HepG2 (cell line): Measurements from ENCODE around the gene DLG1. TPM values are rescaled to one million over a fixed set of nuclear protein-coding genes. Genes with fewer than 3 reads are reported as not detected.

ENCODE experiments used
- ATAC-seq: fragments of 200-7000 bp; cut with Tn5 transposase; 3 replicates; pipeline ENCODE4 v1.9.1; 2020; ENCODE audit warnings: mild to moderate bottlenecking, moderate library complexity
- BruUV-seq: library from RNA; stranded (reverse); fragments of 400-500 nt; replicated peaks from 2 replicates; lab custom pipeline; 2021; lab: Mats Ljungman, UMichigan
- CTCF ChIA-PET: fragments of 300-600 bp; formaldehyde crosslinking; extraction: SDS; loops from one replicate; lab custom pipeline; 2021; ENCODE audit warnings: low total read pairs, inconsistent platforms, low intra/inter-chr PET ratio; lab: Yijun Ruan, JAX
- POLR2A ChIA-PET: fragments of 350-600 bp; sonication (Branson Sonifier 250); formaldehyde crosslinking; loops from one replicate; lab custom pipeline; 2020; ENCODE audit warnings: antibody characterized with exemption, inconsistent platforms; lab: Yijun Ruan, JAX
- DNase-seq: peaks from one replicate; pipeline ENCODE4 v3.0.0-alpha.2; 2015; ENCODE audit warnings: low spot score
- FAIRE-seq: peaks from 3 replicates; lab custom pipeline; 2011; peaks lifted over from hg19 to GRCh38; lab: Jason Lieb, UNC
- H2AFZ ChIP-seq: one replicate; pipeline ENCODE4 v1.6.1; 2011; ENCODE audit warnings: low read length, inconsistent platforms
- H3K27ac ChIP-seq: fragments of 300-600 bp; 3 replicates; pipeline ENCODE4 v1.8.0; 2011; ENCODE audit warnings: mixed run types, mild to moderate bottlenecking, mixed read lengths, low read length, inconsistent platforms; ENCODE audit not compliant: insufficient read depth; ENCODE audit errors: extremely low read length
- H3K27me3 ChIP-seq, 2 experiments: fragments of 200-600 bp in 1 of 2; 2 replicates in 1 of 2; 3 replicates in 1 of 2; pipeline versions ENCODE4 v1.6.0 to v1.8.0; 2011; ENCODE audit warnings: low read length in 2 of 2, mild to moderate bottlenecking in 2 of 2, moderate library complexity in 2 of 2, inconsistent platforms in 1 of 2; ENCODE audit not compliant: insufficient read depth in 2 of 2, control insufficient read depth in 1 of 2
- H3K36me3 ChIP-seq, 2 experiments: fragments of 200-600 bp in 1 of 2; replicated peaks in 1 of 2; 2 replicates in 1 of 2; 3 replicates in 1 of 2; pipeline versions ENCODE4 v1.5.1 to v1.8.0; 2011; ENCODE audit warnings: low read length in 2 of 2, inconsistent platforms in 1 of 2; ENCODE audit not compliant: insufficient read depth in 2 of 2, control insufficient read depth in 1 of 2
- H3K4me1 ChIP-seq: 2 replicates; pipeline ENCODE4 v1.5.1; 2012; ENCODE audit warnings: low read length, inconsistent platforms; ENCODE audit not compliant: insufficient read depth
- H3K4me2 ChIP-seq: 2 replicates; pipeline ENCODE4 v1.6.0; 2011; ENCODE audit warnings: low read depth, low read length, inconsistent platforms
- H3K4me3 ChIP-seq, 3 experiments: fragments of 200-600 bp in 1 of 3; sonication (generic), shearing (Covaris generic) in 1 of 3; replicated peaks in 1 of 3; 2 replicates each; pipeline ENCODE4 v1.5.1; 2011 to 2016; ENCODE audit warnings: low read length in 3 of 3, inconsistent platforms in 2 of 3, low read depth in 2 of 3, mild to moderate bottlenecking in 2 of 3, control low read depth in 1 of 3, mixed read lengths in 1 of 3; ENCODE audit not compliant: insufficient read depth in 1 of 3
- H3K79me2 ChIP-seq: one replicate; pipeline ENCODE4 v1.6.1; 2011; ENCODE audit warnings: low read length, inconsistent platforms; ENCODE audit not compliant: insufficient read depth
- H3K9ac ChIP-seq: 2 replicates; pipeline ENCODE4 v1.6.0; 2011; ENCODE audit warnings: mild to moderate bottlenecking, low read depth, low read length, inconsistent platforms; ENCODE audit not compliant: insufficient read depth
- H3K9me3 ChIP-seq: 2 replicates; pipeline ENCODE4 v1.5.1; 2012; ENCODE audit warnings: mild to moderate bottlenecking, low read length
- H4K20me1 ChIP-seq: 2 replicates; pipeline ENCODE4 v1.6.0; 2011; ENCODE audit warnings: inconsistent platforms, mild to moderate bottlenecking, low read length, moderate library complexity; ENCODE audit not compliant: insufficient read depth
- CENPX ChIP-seq: sonication (generic); formaldehyde crosslinking; IDR thresholded peaks from 2 replicates; pipeline ENCODE4 v1.9.0; 2021; ENCODE audit warnings: mild to moderate bottlenecking, missing genetic modification reagents, moderate library complexity
- FOXC1 ChIP-seq: sonication (generic); formaldehyde crosslinking; IDR thresholded peaks from 2 replicates; pipeline ENCODE4 v1.8.0; 2022; ENCODE audit warnings: mild to moderate bottlenecking, missing genetic modification reagents, borderline replicate concordance
- HDAC2 ChIP-seq: sonication (generic); formaldehyde crosslinking; IDR thresholded peaks from 2 replicates; pipeline ENCODE4 v1.4.0; 2020; ENCODE audit warnings: missing genetic modification reagents
- HMG20A ChIP-seq: IDR thresholded peaks from 2 replicates; pipeline ENCODE4 v1.6.1; 2016; ENCODE audit warnings: borderline replicate concordance
- HOXA3 ChIP-seq: sonication (generic); formaldehyde crosslinking; IDR thresholded peaks from 2 replicates; pipeline ENCODE4 v1.5.0; 2020; ENCODE audit warnings: missing genetic modification reagents
- JUNB ChIP-seq: sonication (generic); formaldehyde crosslinking; IDR thresholded peaks from 2 replicates; pipeline ENCODE4 v1.8.0; 2022; ENCODE audit warnings: missing genetic modification reagents, mild to moderate bottlenecking, borderline replicate concordance
- SMAD1 ChIP-seq: sonication (generic); formaldehyde crosslinking; IDR thresholded peaks from 2 replicates; pipeline ENCODE4 v1.4.0; 2020; ENCODE audit warnings: missing genetic modification reagents, low read depth, mild to moderate bottlenecking, borderline replicate concordance
- YEATS2 ChIP-seq: sonication (generic); formaldehyde crosslinking; IDR thresholded peaks from 2 replicates; pipeline ENCODE4 v1.4.0; 2020; ENCODE audit warnings: missing genetic modification reagents, borderline replicate concordance
- ZNF12 ChIP-seq: sonication (generic); formaldehyde crosslinking; IDR thresholded peaks from 2 replicates; pipeline ENCODE4 v1.5.0; 2020; ENCODE audit warnings: missing genetic modification reagents
- ZNF670 ChIP-seq: sonication (generic); formaldehyde crosslinking; IDR thresholded peaks from 2 replicates; pipeline ENCODE4 v1.8.0; 2022; ENCODE audit warnings: mild to moderate bottlenecking, missing genetic modification reagents, borderline replicate concordance
- ZNF709 ChIP-seq: sonication (generic); formaldehyde crosslinking; IDR thresholded peaks from 2 replicates; pipeline ENCODE4 v1.5.0; 2020; ENCODE audit warnings: mild to moderate bottlenecking, missing genetic modification reagents
- ZNF724P ChIP-seq: sonication (generic); formaldehyde crosslinking; IDR thresholded peaks from 2 replicates; pipeline ENCODE4 v1.8.0; 2022; ENCODE audit warnings: missing genetic modification reagents, borderline replicate concordance
- ZNF746 ChIP-seq: sonication (generic); formaldehyde crosslinking; IDR thresholded peaks from 2 replicates; pipeline ENCODE4 v1.8.0; 2022; ENCODE audit warnings: mild to moderate bottlenecking, missing genetic modification reagents
- ZNF768 ChIP-seq: sonication (generic); formaldehyde crosslinking; IDR thresholded peaks from 2 replicates; pipeline ENCODE4 v1.4.0; 2020; ENCODE audit warnings: missing genetic modification reagents
- ZNF841 ChIP-seq: sonication (generic); formaldehyde crosslinking; IDR thresholded peaks from 2 replicates; pipeline ENCODE4 v1.8.1; 2023; ENCODE audit warnings: missing genetic modification reagents, borderline replicate concordance
- WGBS: methylation state at CpG from one replicate; pipeline ENCODE4 v1.1.6; 2017; ENCODE audit warnings: low lambda C conversion rate; 5-methylcytosine and 5-hydroxymethylcytosine counted together
- in situ Hi-C: cut with HindIII; loops from 2 replicates; pipeline ENCODE4 v1.10.0; 2017; ENCODE audit warnings: low pct_unique_long_range_greater_than_20kb; ENCODE audit not compliant: extremely low pct_ligation_motif_present
- intact Hi-C: fragments of 100-400 bp; cut with micrococcal nuclease; formaldehyde crosslinking; loops from one replicate; pipeline ENCODE4 v1.10.0; 2022; ENCODE audit not compliant: unreplicated experiment
- polyA plus RNA-seq, 8 experiments: library from polyadenylated mRNA; depleted of rRNA in 3 of 8; stranded (reverse) in 7 of 8; unstranded in 1 of 8; fragments of >200 nt; fragmentation: Illumina TruSeq in 4 of 8; extraction: Trizol in 4 of 8; gene quantifications; 2 replicates each; pipeline versions ENCODE4 v1.2.1 to v1.2.3, GENCODE V29; 2011 to 2016; ENCODE audit warnings: low read depth in 4 of 8, missing spikeins in 1 of 8, mixed read lengths in 1 of 8; ENCODE audit not compliant: insufficient read depth in 1 of 8
- total RNA-seq, 5 experiments: library from RNA; depleted of rRNA; stranded (reverse); fragments of >200 nt; fragmentation: Illumina TruSeq; extraction: Trizol; gene quantifications; 2 replicates each; pipeline ENCODE4 v1.2.3, GENCODE V29; 2016; ENCODE audit warnings: low read depth in 1 of 5
- TF ChIP-seq, protein P1 (sequence below): sonication (generic); formaldehyde crosslinking; IDR thresholded peaks from 2 replicates; pipeline ENCODE4 v1.8.0; 2022; ENCODE audit warnings: mild to moderate bottlenecking, missing genetic modification reagents, moderate library complexity
- TF ChIP-seq, protein P2 (sequence below): sonication (generic); formaldehyde crosslinking; IDR thresholded peaks from 2 replicates; pipeline ENCODE4 v1.5.0; 2020; ENCODE audit warnings: missing genetic modification reagents, mild to moderate bottlenecking, borderline replicate concordance
- TF ChIP-seq, protein P3 (sequence below): sonication (generic); formaldehyde crosslinking; IDR thresholded peaks from 2 replicates; pipeline ENCODE4 v1.8.0; 2022; ENCODE audit warnings: mild to moderate bottlenecking, missing genetic modification reagents; ENCODE audit not compliant: insufficient replicate concordance

The DLG1 gene
- total and polyA plus RNA-seq, 2 of the 13 experiments (the other 11 are each of a cell fraction or from before 2014, with no cell fraction given) = 30.5 to 104 TPM

DNA sequence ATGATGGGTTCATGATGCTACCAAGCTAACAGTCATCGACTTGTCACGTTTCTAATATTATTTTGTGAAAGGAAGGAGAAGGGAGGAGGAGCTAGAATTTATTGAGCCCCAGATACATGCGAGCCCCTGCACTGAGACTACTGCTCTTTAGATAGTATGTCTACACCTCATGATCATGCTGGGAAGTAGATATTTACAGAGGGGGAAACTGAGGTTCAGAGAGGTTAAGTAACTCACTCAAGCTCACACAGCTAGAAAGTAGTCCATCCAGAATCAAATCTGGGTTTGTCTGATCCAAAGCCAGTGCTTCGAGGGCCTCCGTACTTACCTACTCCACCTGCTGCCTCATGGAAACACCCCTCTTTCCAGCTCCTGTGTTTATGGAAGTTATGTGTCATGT lies 38.8 kb upstream of the DLG1 start:
- H3K27me3 ChIP-seq = no peaks in the 10 kb centered on the region
- no peak for FAIRE-seq
- BruUV-seq = no TSS peak
- no peak overlapping the region for H3K4me3 ChIP-seq
- 83% methylated on average over 5 of the region's 5 CpGs for WGBS
- H4K20me1 ChIP-seq = no peaks in the 10 kb centered on the region
- H3K27ac ChIP-seq = no peak overlapping the region
- in situ Hi-C loops (no loop called here), intact Hi-C loops (no loop called here)
- H3K9ac ChIP-seq = no peak overlapping the region
- no peak for ATAC-seq
- CTCF ChIA-PET = no interaction called here
- H3K9me3 ChIP-seq = no peaks in the 10 kb centered on the region
- H3K36me3 ChIP-seq = no peaks in the 10 kb centered on the region
- POLR2A ChIA-PET = no interaction called here
- DNase-seq = no peak
- H3K4me1 ChIP-seq = peaks cover 50% of the 10 kb centered on the region
- H2AFZ ChIP-seq = no peak overlapping the region
- peak; percentile 48; the same call in 1 of the 2 replicates for TF ChIP-seq ZNF768 (CRISPR knock-in tag)
- TF ChIP-seq ZNF12 (CRISPR knock-in tag) = no peak
- H3K4me2 ChIP-seq = no peak overlapping the region
- H3K79me2 ChIP-seq = no peaks in the 10 kb centered on the region

DNA sequence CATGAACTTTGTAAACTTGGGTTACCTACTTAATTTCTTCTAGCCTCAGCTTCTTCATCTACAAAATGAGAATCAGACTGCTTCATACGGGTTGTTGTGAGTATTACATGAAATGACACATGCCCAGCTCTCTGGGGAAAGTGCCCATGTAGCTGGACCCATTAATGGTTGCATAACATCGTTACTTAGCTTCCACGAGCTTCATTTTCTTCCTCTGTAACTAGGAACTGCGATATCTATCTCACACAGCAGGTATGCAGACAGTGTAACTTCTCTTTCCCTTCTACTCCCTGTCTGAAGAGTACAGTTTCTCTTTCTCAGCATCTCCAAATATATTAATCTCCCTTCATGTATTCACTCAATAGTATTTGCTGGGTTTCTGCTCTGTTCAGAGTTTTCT lies 37.9 kb upstream of the DLG1 start:
- no peaks in the 10 kb centered on the region for H3K9me3 ChIP-seq
- no peak for DNase-seq
- no peaks in the 10 kb centered on the region for H3K36me3 ChIP-seq
- no peak for TF ChIP-seq ZNF724P
- TF ChIP-seq JUNB (CRISPR knock-in tag) = no peak
- TF ChIP-seq, protein P1, sequence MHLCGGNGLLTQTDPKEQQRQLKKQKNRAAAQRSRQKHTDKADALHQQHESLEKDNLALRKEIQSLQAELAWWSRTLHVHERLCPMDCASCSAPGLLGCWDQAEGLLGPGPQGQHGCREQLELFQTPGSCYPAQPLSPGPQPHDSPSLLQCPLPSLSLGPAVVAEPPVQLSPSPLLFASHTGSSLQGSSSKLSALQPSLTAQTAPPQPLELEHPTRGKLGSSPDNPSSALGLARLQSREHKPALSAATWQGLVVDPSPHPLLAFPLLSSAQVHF (CRISPR knock-in tag) = no peak
- TF ChIP-seq, protein P2, sequence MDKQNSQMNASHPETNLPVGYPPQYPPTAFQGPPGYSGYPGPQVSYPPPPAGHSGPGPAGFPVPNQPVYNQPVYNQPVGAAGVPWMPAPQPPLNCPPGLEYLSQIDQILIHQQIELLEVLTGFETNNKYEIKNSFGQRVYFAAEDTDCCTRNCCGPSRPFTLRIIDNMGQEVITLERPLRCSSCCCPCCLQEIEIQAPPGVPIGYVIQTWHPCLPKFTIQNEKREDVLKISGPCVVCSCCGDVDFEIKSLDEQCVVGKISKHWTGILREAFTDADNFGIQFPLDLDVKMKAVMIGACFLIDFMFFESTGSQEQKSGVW (CRISPR knock-in tag) = no peak
- TF ChIP-seq ZNF746 (CRISPR knock-in tag) = no peak
- TF ChIP-seq HDAC2 (CRISPR knock-in tag) = no peak
- TF ChIP-seq HOXA3 = no peak
- no peak for TF ChIP-seq ZNF709 (CRISPR knock-in tag)
- TF ChIP-seq ZNF841 = no peak
- TF ChIP-seq, protein P3, sequence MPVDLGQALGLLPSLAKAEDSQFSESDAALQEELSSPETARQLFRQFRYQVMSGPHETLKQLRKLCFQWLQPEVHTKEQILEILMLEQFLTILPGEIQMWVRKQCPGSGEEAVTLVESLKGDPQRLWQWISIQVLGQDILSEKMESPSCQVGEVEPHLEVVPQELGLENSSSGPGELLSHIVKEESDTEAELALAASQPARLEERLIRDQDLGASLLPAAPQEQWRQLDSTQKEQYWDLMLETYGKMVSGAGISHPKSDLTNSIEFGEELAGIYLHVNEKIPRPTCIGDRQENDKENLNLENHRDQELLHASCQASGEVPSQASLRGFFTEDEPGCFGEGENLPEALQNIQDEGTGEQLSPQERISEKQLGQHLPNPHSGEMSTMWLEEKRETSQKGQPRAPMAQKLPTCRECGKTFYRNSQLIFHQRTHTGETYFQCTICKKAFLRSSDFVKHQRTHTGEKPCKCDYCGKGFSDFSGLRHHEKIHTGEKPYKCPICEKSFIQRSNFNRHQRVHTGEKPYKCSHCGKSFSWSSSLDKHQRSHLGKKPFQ (CRISPR knock-in tag) = no peak
- no peak for TF ChIP-seq HMG20A (CRISPR knock-in tag)
- no peak for TF ChIP-seq ZNF670 (CRISPR knock-in tag)
- no peak for TF ChIP-seq SMAD1 (CRISPR knock-in tag)
- TF ChIP-seq CENPX (CRISPR knock-in tag) = no peak
- no peak for TF ChIP-seq FOXC1
- TF ChIP-seq YEATS2 (CRISPR knock-in tag) = no peak
- ATAC-seq = no peak
- no peaks in the 10 kb centered on the region for H3K27me3 ChIP-seq
- intact Hi-C loops (no loop called here), in situ Hi-C loops (no loop called here)
- ChIA-PET POLR2A (no interaction called here), CTCF (no interaction called here)
- H3K4me2 ChIP-seq = no peak overlapping the region
- no peak overlapping the region for H3K27ac ChIP-seq
- no peak overlapping the region for H2AFZ ChIP-seq
- no peak overlapping the region for H3K9ac ChIP-seq
- H4K20me1 ChIP-seq = no peaks in the 10 kb centered on the region
- no TSS peak for BruUV-seq
- no peak for FAIRE-seq
- H3K4me1 ChIP-seq = peaks cover 50% of the 10 kb centered on the region
- no peaks in the 10 kb centered on the region for H3K79me2 ChIP-seq
- H3K4me3 ChIP-seq = no peak overlapping the region
- WGBS = 67% methylated on average over 4 of the region's 4 CpGs
